K562 (cell line): ENCODE measurements around the gene RHCG. TPM values are rescaled to one million over a fixed set of nuclear protein-coding genes. Genes with fewer than 3 reads are reported as not detected.

ENCODE experiments used
- ATAC-seq: fragments of 200-7000 bp; cut with Tn5 transposase; 3 replicates; pipeline ENCODE4 v1.9.1; 2020; ENCODE audit warnings: moderate library complexity
- BruUV-seq: library from RNA; stranded (reverse); fragments of 400-500 nt; replicated peaks from 2 replicates; lab custom pipeline; 2021; lab: Mats Ljungman, UMichigan
- CTCF ChIA-PET: fragments of 300-600 bp; formaldehyde crosslinking; extraction: SDS; loops from one replicate; lab custom pipeline; 2021; ENCODE audit warnings: low intra/inter-chr PET ratio; lab: Yijun Ruan, JAX
- POLR2A ChIA-PET: fragments of 300-600, 350-650 bp; sonication (Branson Sonifier 250); formaldehyde crosslinking; extraction: SDS; loops from one replicate; lab custom pipeline; 2021; ENCODE audit warnings: antibody characterized with exemption, inconsistent platforms; lab: Yijun Ruan, JAX
- DNase-seq, 4 experiments: peaks; one replicate each; pipeline versions ENCODE4 v3.0.0 to v3.0.0-alpha.2; 2011 to 2018; ENCODE audit warnings: low spot score in 3 of 4, mixed read lengths in 3 of 4; ENCODE audit errors: extremely low read depth in 1 of 4
- FAIRE-seq: peaks from 2 replicates; lab custom pipeline; 2011; peaks lifted over from hg19 to GRCh38; lab: Jason Lieb, UNC
- H2AFZ ChIP-seq: 2 replicates; pipeline ENCODE4 v1.6.0; 2011; ENCODE audit warnings: low read depth, low read length, control low read depth, inconsistent platforms
- H3K27ac ChIP-seq: fragments of 200-600 bp; 3 replicates; pipeline ENCODE4 v1.8.0; 2011; ENCODE audit warnings: low read depth, mild to moderate bottlenecking, control low read depth, inconsistent platforms, low read length, moderate library complexity, mixed read lengths; ENCODE audit errors: extremely low read depth
- H3K27me3 ChIP-seq, 2 experiments: fragments of 300-600 bp in 1 of 2; 2 replicates in 1 of 2; 3 replicates in 1 of 2; pipeline versions ENCODE4 v1.6.0 to v1.8.0; 2011; ENCODE audit warnings: inconsistent platforms in 2 of 2, low read length in 2 of 2, mild to moderate bottlenecking in 1 of 2, mixed read lengths in 1 of 2, moderate library complexity in 1 of 2; ENCODE audit not compliant: control insufficient read depth in 2 of 2, insufficient read depth in 2 of 2
- H3K36me3 ChIP-seq: fragments of 300-600 bp; 3 replicates; pipeline ENCODE4 v1.8.0; 2011; ENCODE audit warnings: mild to moderate bottlenecking, low read length, inconsistent platforms; ENCODE audit not compliant: control insufficient read depth, insufficient read depth
- H3K4me1 ChIP-seq, 2 experiments: fragments of 200-600 bp in 1 of 2; replicated peaks in 1 of 2; 2 replicates in 1 of 2; 3 replicates in 1 of 2; pipeline versions ENCODE4 v1.5.1 to v1.8.0; 2011; ENCODE audit warnings: inconsistent platforms in 2 of 2, low read length in 2 of 2, mild to moderate bottlenecking in 1 of 2, mixed read lengths in 1 of 2, moderate library complexity in 1 of 2; ENCODE audit not compliant: control insufficient read depth in 2 of 2, insufficient read depth in 2 of 2
- H3K4me2 ChIP-seq: 2 replicates; pipeline ENCODE4 v1.6.1; 2011; ENCODE audit warnings: low read length, control low read depth, inconsistent platforms, mixed read lengths; ENCODE audit not compliant: insufficient read depth
- H3K4me3 ChIP-seq: fragments of 200-600 bp; sonication (generic), shearing (Covaris generic); 2 replicates; pipeline ENCODE4 v1.5.1; 2016; ENCODE audit warnings: control low read depth, inconsistent platforms
- H3K79me2 ChIP-seq: fragments of 200-600 bp; 3 replicates; pipeline ENCODE4 v1.8.0; 2011; ENCODE audit warnings: low read length, inconsistent platforms; ENCODE audit not compliant: control insufficient read depth, insufficient read depth
- H3K9ac ChIP-seq, 2 experiments: 2 replicates each; pipeline versions ENCODE4 v1.6.0 to v1.6.1; 2011; ENCODE audit warnings: low read depth in 2 of 2, low read length in 2 of 2, control low read depth in 1 of 2, inconsistent platforms in 1 of 2, mild to moderate bottlenecking in 1 of 2, mixed read lengths in 1 of 2; ENCODE audit not compliant: insufficient read depth in 1 of 2
- H3K9me1 ChIP-seq: one replicate; pipeline ENCODE4 v1.6.0; 2011; ENCODE audit warnings: inconsistent platforms, mild to moderate bottlenecking, low read length, moderate library complexity; ENCODE audit not compliant: control insufficient read depth, insufficient read depth
- H3K9me3 ChIP-seq: replicated peaks from 2 replicates; pipeline ENCODE4 v1.5.1; 2011; ENCODE audit warnings: low read depth, low read length, inconsistent platforms; ENCODE audit not compliant: control insufficient read depth, insufficient read depth
- H4K20me1 ChIP-seq: replicated peaks from 2 replicates; pipeline ENCODE4 v1.6.1; 2011; ENCODE audit warnings: low read length, inconsistent platforms, mixed read lengths; ENCODE audit not compliant: control insufficient read depth, insufficient read depth
- ATF1 ChIP-seq, 2 experiments: fragments of 450-650 bp in 1 of 2; IDR thresholded peaks; 2 replicates each; pipeline ENCODE4 v1.6.1; 2016; ENCODE audit warnings: missing compliant biosample characterization in 1 of 2, missing genetic modification characterization in 1 of 2
- CEBPB ChIP-seq: fragments of 450-650 bp; IDR thresholded peaks from 2 replicates; pipeline ENCODE4 v1.6.1; 2016; ENCODE audit warnings: missing genetic modification characterization, missing compliant biosample characterization
- ETV6 ChIP-seq, 3 experiments: fragments of 150-350 bp in 1 of 3; sonication (generic) in 1 of 3; formaldehyde crosslinking in 1 of 3; IDR thresholded peaks; 2 replicates each; pipeline versions ENCODE4 v1.6.1 to v1.8.0; 2014 to 2022; ENCODE audit warnings: borderline replicate concordance in 2 of 3, low read depth in 2 of 3, antibody characterized with exemption in 1 of 3, low read length in 1 of 3, mild to moderate bottlenecking in 1 of 3, missing genetic modification reagents in 1 of 3
- FOXK2 ChIP-seq, 2 experiments: fragments of 450-650 bp; IDR thresholded peaks in 1 of 2; conservative IDR thresholded peaks in 1 of 2; 2 replicates each; pipeline ENCODE4 v1.6.1; 2016; ENCODE audit warnings: low read depth in 2 of 2, mild to moderate bottlenecking in 1 of 2
- OTX1 ChIP-seq: fragments of 450-650 bp; formaldehyde crosslinking; IDR thresholded peaks from 2 replicates; pipeline ENCODE4 v1.4.0; 2022; ENCODE audit warnings: mild to moderate bottlenecking
- PTTG1 ChIP-seq: fragments of 450-650 bp; IDR thresholded peaks from 2 replicates; pipeline ENCODE4 v1.6.1; 2016; ENCODE audit warnings: low read depth, mild to moderate bottlenecking, missing genetic modification characterization, missing compliant biosample characterization
- RAD21 ChIP-seq, 2 experiments: fragments of 250-450 bp in 1 of 2; fragments of 450-650 bp in 1 of 2; sonication (Bioruptor Pico) in 1 of 2; formaldehyde crosslinking in 1 of 2; IDR thresholded peaks in 1 of 2; conservative IDR thresholded peaks in 1 of 2; 2 replicates each; pipeline versions ENCODE4 v1.4.0 to v1.8.0; 2020 to 2022; ENCODE audit warnings: mild to moderate bottlenecking in 2 of 2, moderate library complexity in 1 of 2
- RBM25 ChIP-seq: fragments of 200-400 bp; formaldehyde crosslinking; IDR thresholded peaks from 2 replicates; pipeline ENCODE4 v1.6.1; 2018; ENCODE audit warnings: low read length, low read depth, moderate library complexity; ENCODE audit not compliant: severe bottlenecking
- TEAD1 ChIP-seq, 2 experiments: fragments of 450-650 bp in 1 of 2; sonication (generic) in 1 of 2; formaldehyde crosslinking; IDR thresholded peaks; 2 replicates each; pipeline versions ENCODE4 v1.4.0 to v1.8.0; 2020 to 2022; ENCODE audit warnings: mild to moderate bottlenecking in 2 of 2, missing genetic modification reagents in 1 of 2
- WGBS: fragments of 100-300 bp; shearing (Covaris generic); methylation state at CpG from one replicate; pipeline ENCODE4 v1.1.6; 2016; ENCODE audit warnings: low coverage, mixed read lengths; ENCODE audit not compliant: insufficient coverage; ENCODE audit errors: missing lambda C conversion rate; 5-methylcytosine and 5-hydroxymethylcytosine counted together
- in situ Hi-C: fragments of 300-500 bp; cut with MboI; formaldehyde crosslinking; loops from 4 replicates; pipeline ENCODE4 v1.15.0; 2018; ENCODE audit warnings: inconsistent platforms, mixed read lengths
- intact Hi-C: fragments of 100-400 bp; cut with micrococcal nuclease; formaldehyde crosslinking; loops from 2 replicates; pipeline ENCODE4 v1.14.2; 2022
- polyA plus RNA-seq, 8 experiments: library from polyadenylated mRNA; depleted of rRNA in 4 of 8; stranded (reverse) in 5 of 8; unstranded in 3 of 8; fragments of >200 nt; fragmentation: Nextera tagmentation in 2 of 8; fragmentation: Illumina TruSeq in 1 of 8; extraction: Ambion mirVana in 2 of 8; extraction: Trizol in 1 of 8; gene quantifications; 2 replicates each; pipeline versions ENCODE4 v1.2.1 to v1.2.3, GENCODE V29; 2011 to 2014; ENCODE audit warnings: inconsistent platforms in 1 of 8, missing spikeins in 1 of 8
- total RNA-seq, 7 experiments: library from RNA; depleted of rRNA in 6 of 7; stranded (reverse); fragments of >200 nt in 6 of 7; fragmentation: Illumina TruSeq in 2 of 7; extraction: Trizol in 2 of 7; gene quantifications; 2 replicates each; pipeline versions ENCODE4 v1.2.1 to v1.2.3, GENCODE V29; 2011 to 2021; ENCODE audit warnings: low replicate concordance in 1 of 7
- TF ChIP-seq, protein P1 (sequence below): fragments of 250-450 bp; sonication (Bioruptor Pico); IDR thresholded peaks from 2 replicates; pipeline ENCODE4 v1.8.0; 2021; ENCODE audit warnings: mild to moderate bottlenecking, moderate library complexity
- TF ChIP-seq, protein P2 (sequence below), 3 experiments: IDR thresholded peaks in 2 of 3; conservative IDR thresholded peaks in 1 of 3; 2 replicates each; pipeline ENCODE4 v1.5.1; 2011 to 2012; ENCODE audit warnings: low read length in 3 of 3, mild to moderate bottlenecking in 3 of 3, control low read depth in 2 of 3, improper control_type of control experiment in 1 of 3, inconsistent platforms in 1 of 3, low read depth in 1 of 3, mixed read lengths in 1 of 3, moderate library complexity in 1 of 3; ENCODE audit not compliant: insufficient read depth in 2 of 3

RHCG gene
- total and polyA plus RNA-seq, 9 of the 15 experiments (the other 6 are each of a cell fraction or from before 2014, with no cell fraction given) = not detected

- Histone ChIP-seq H3K79me2 (no peaks in the 10 kb centered on the region), H4K20me1 (no peaks in the 10 kb centered on the region; the same call in 1 of the 2 replicates), H3K9me1 (peaks cover 6% of the 10 kb centered on the region), H3K4me1 (peaks cover 0 to 9% of the 10 kb centered on the region in 2 experiments; a peak in 2 of 5 replicates), H3K9ac (no peak overlapping the region), H3K27me3 (peaks cover 20 to 52% of the 10 kb centered on the region in 2 experiments), H3K4me2 (no peak overlapping the region), H3K27ac (no peak overlapping the region), H3K4me3 (no peak overlapping the region), H3K36me3 (no peaks in the 10 kb centered on the region), H3K9me3 (no peaks in the 10 kb centered on the region), H2AFZ (no peak overlapping the region)
- FAIRE-seq (no peak), DNase-seq (peak in 1 of 4 experiments; percentile 11), ATAC-seq (peak; percentile 55; the same call in 1 of the 3 replicates)
- POLR2A ChIA-PET = no interaction called here
- TF ChIP-seq CEBPB = no peak
- no peak for TF ChIP-seq FOXK2 (conservative IDR thresholded peaks at IDR 0.05 in 1 of 2, IDR thresholded peaks at IDR 0.05 in 1 of 2; ENCODE audit: low read depth in 2 of 2)
- TF ChIP-seq ATF1 (CRISPR knock-in tag; IDR thresholded peaks at IDR 0.05) = 0 out of 2 replicates have a peak, but pooled peaks have one; percentile 13
- TF ChIP-seq ATF1 (tag; IDR thresholded peaks at IDR 0.05) = no peak
- TF ChIP-seq, protein P1, sequence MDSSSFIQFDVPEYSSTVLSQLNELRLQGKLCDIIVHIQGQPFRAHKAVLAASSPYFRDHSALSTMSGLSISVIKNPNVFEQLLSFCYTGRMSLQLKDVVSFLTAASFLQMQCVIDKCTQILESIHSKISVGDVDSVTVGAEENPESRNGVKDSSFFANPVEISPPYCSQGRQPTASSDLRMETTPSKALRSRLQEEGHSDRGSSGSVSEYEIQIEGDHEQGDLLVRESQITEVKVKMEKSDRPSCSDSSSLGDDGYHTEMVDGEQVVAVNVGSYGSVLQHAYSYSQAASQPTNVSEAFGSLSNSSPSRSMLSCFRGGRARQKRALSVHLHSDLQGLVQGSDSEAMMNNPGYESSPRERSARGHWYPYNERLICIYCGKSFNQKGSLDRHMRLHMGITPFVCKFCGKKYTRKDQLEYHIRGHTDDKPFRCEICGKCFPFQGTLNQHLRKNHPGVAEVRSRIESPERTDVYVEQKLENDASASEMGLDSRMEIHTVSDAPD (CRISPR knock-in tag) = no peak
- TF ChIP-seq, protein P2, sequence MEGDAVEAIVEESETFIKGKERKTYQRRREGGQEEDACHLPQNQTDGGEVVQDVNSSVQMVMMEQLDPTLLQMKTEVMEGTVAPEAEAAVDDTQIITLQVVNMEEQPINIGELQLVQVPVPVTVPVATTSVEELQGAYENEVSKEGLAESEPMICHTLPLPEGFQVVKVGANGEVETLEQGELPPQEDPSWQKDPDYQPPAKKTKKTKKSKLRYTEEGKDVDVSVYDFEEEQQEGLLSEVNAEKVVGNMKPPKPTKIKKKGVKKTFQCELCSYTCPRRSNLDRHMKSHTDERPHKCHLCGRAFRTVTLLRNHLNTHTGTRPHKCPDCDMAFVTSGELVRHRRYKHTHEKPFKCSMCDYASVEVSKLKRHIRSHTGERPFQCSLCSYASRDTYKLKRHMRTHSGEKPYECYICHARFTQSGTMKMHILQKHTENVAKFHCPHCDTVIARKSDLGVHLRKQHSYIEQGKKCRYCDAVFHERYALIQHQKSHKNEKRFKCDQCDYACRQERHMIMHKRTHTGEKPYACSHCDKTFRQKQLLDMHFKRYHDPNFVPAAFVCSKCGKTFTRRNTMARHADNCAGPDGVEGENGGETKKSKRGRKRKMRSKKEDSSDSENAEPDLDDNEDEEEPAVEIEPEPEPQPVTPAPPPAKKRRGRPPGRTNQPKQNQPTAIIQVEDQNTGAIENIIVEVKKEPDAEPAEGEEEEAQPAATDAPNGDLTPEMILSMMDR (IDR thresholded peaks at IDR 0.05 in 2 of 3, conservative IDR thresholded peaks at IDR 0.05 in 1 of 3; ENCODE audit: insufficient read depth in 2 of 3, low read depth in 1 of 3, low read length in 3 of 3) = peak; percentile 32 to 43 (median 39); a peak in 5 of 6 replicates
- TF ChIP-seq ETV6 (IDR thresholded peaks at IDR 0.05; ENCODE audit: borderline replicate concordance in 1 of 2, low read depth in 2 of 2, low read length in 1 of 2) = no peak
- no peak for TF ChIP-seq ETV6 (CRISPR knock-in tag; IDR thresholded peaks at IDR 0.05; ENCODE audit: borderline replicate concordance)
- no peak for TF ChIP-seq OTX1
- no peak for TF ChIP-seq PTTG1 (tag)
- TF ChIP-seq RAD21 (CRISPR knock-in tag; conservative IDR thresholded peaks at IDR 0.05 in 1 of 2, IDR thresholded peaks at IDR 0.05 in 1 of 2) = 0 out of 4 replicates have a peak, but pooled peaks of 1 of the 2 experiments have one; percentile 13
- no peak for TF ChIP-seq TEAD1 (CRISPR knock-in tag; IDR thresholded peaks at IDR 0.05)
- peak; percentile 28 for TF ChIP-seq RBM25
- CTCF ChIA-PET = no interaction called here
- in situ Hi-C loops (no loop called here), intact Hi-C loops (no loop called here)
- no TSS peak for BruUV-seq
- 2% methylated on average over 10 of the region's 10 CpGs for WGBS
Observed at GRCh38 chr15:89500397-89501270, 4.3 kb upstream of the RHCG start.
